Lung (tissue), 12 donors: ENCODE results near the gene KLF6. TPM values are rescaled to one million over a fixed set of nuclear protein-coding genes. Genes with fewer than 3 reads are reported as not detected.

ENCODE experiments used
- ATAC-seq: fragments of 200-7000 bp; cut with Tn5 transposase; one replicate; pipeline ENCODE4 v1.9.1; 2020; ENCODE audit warnings: moderate number of reproducible peaks; ENCODE audit not compliant: insufficient read depth, low FRiP score
- DNase-seq, 3 donors: peaks; one replicate each; pipeline ENCODE4 v3.0.0-alpha.2; 2013 to 2017
- H3K27ac ChIP-seq, 2 donors: one replicate each; pipeline ENCODE4 v1.5.1; 2013; ENCODE audit warnings: mild to moderate bottlenecking in 2 of 2, moderate library complexity in 2 of 2, control low read depth in 1 of 2, inconsistent platforms in 1 of 2, low read depth in 1 of 2, low read length in 1 of 2
- H3K27me3 ChIP-seq, 3 donors: one replicate each; pipeline ENCODE4 v1.5.1; 2013; ENCODE audit warnings: low read length in 2 of 3; ENCODE audit not compliant: control insufficient read depth in 3 of 3, insufficient read depth in 3 of 3
- H3K36me3 ChIP-seq, 4 donors: one replicate each; pipeline ENCODE4 v1.5.1; 2013; ENCODE audit warnings: low read length in 4 of 4, mild to moderate bottlenecking in 1 of 4, moderate library complexity in 1 of 4; ENCODE audit not compliant: control insufficient read depth in 4 of 4, insufficient read depth in 4 of 4
- H3K4me1 ChIP-seq, 5 donors: one replicate each; pipeline ENCODE4 v1.5.1; 2013; ENCODE audit warnings: low read length in 5 of 5, mild to moderate bottlenecking in 2 of 5, moderate library complexity in 1 of 5; ENCODE audit not compliant: control insufficient read depth in 5 of 5, insufficient read depth in 5 of 5
- H3K4me3 ChIP-seq: one replicate; pipeline ENCODE4 v1.5.1; 2013; ENCODE audit warnings: mild to moderate bottlenecking, control low read depth, moderate library complexity
- H3K9ac ChIP-seq, 2 donors: one replicate each; pipeline ENCODE4 v1.5.1; 2013; ENCODE audit warnings: low read length in 2 of 2, control low read depth in 1 of 2; ENCODE audit not compliant: insufficient read depth in 1 of 2
- H3K9me3 ChIP-seq, 4 donors: one replicate each; pipeline ENCODE4 v1.5.1; 2013; ENCODE audit warnings: low read length in 3 of 4, mild to moderate bottlenecking in 1 of 4, moderate library complexity in 1 of 4; ENCODE audit not compliant: control insufficient read depth in 4 of 4, insufficient read depth in 3 of 4
- CTCF ChIP-seq: IDR thresholded peaks from 2 replicates; pipeline ENCODE4 v1.5.1; 2012; ENCODE audit warnings: mild to moderate bottlenecking; ENCODE audit errors: control extremely low read depth, extremely low read depth
- WGBS, 2 donors: extraction: QIAGEN DNeasy Blood & Tissue Kit; methylation state at CpG; one replicate each; pipeline ENCODE4 v1.1.7; 2013; 5-methylcytosine and 5-hydroxymethylcytosine counted together
- polyA plus RNA-seq, 2 donors: library from polyadenylated mRNA; stranded (reverse); fragments of 200-250 nt; gene quantifications; one replicate each; pipeline ENCODE4 v1.2.1, GENCODE V29; 2013
- total RNA-seq, 2 donors: library from RNA; depleted of rRNA in 1 of 2; stranded (reverse); fragments of >200 nt in 1 of 2; gene quantifications; one replicate each; pipeline ENCODE4 v1.2.1, GENCODE V29; 2014 to 2021
- donor health status: control.
- donor health status: control.
- donor health status: Bipolar disorder and iron deficiency.
- donor health status: healthy.
- donor health status: DM: yes; HTN: yes; CAD: no.

Gene KLF6
- total and polyA plus RNA-seq, 4 donors, result 45.6 to 264 (median 160) TPM

GRCh38 chr10:3783316-3783681 lies 1.7 kb downstream of the KLF6 start:
- H3K9ac ChIP-seq, result peak overlapping the region; percentile 96 to 100
- no peak for ATAC-seq
- H3K9me3 ChIP-seq, result peaks cover 0 to 2% (median 0%) of the 10 kb centered on the region in 4 donors
- DNase-seq, result peak in 2 of 3 donors; percentile 87 to 91
- peaks cover 11 to 59% (median 14%) of the 10 kb centered on the region in 5 donors for H3K4me1 ChIP-seq
- WGBS, 2 donors, result 0 to 1% methylated on average over 12 of the region's 12 CpGs
- H3K36me3 ChIP-seq, result peaks cover 24 to 50% (median 32%) of the 10 kb centered on the region in 4 donors
- no peaks in the 10 kb centered on the region for H3K27me3 ChIP-seq
- no peak for TF ChIP-seq CTCF
- H3K27ac ChIP-seq, result peak overlapping the region; percentile 100
- peak overlapping the region; percentile 88 for H3K4me3 ChIP-seq

GRCh38 chr10:3782451-3783315 lies 2.3 kb downstream of the KLF6 start:
- Histone ChIP-seq H3K4me3 (peak overlapping the region; percentile 88), H3K36me3 (peaks cover 27 to 56% (median 33%) of the 10 kb centered on the region in 4 donors), H3K27ac (peak overlapping the region; percentile 100), H3K27me3 (no peaks in the 10 kb centered on the region), H3K9me3 (peaks cover 0 to 2% (median 0%) of the 10 kb centered on the region in 4 donors), H3K4me1 (peaks cover 12 to 63% (median 15%) of the 10 kb centered on the region in 5 donors), H3K9ac (peak overlapping the region; percentile 96 to 100)
- no peak for TF ChIP-seq CTCF
- ATAC-seq (peak; percentile 24), DNase-seq (peak; percentile 68 to 91 (median 90))
- WGBS, 2 donors, result 2 to 4% methylated on average over 13 of the region's 13 CpGs

GRCh38 chr10:3782146-3782450 lies 2.9 kb downstream of the KLF6 start:
- no peak for TF ChIP-seq CTCF
- Histone ChIP-seq H3K9ac (peak overlapping the region in 1 of 2 donors; percentile 100), H3K27ac (peak overlapping the region; percentile 100), H3K36me3 (peaks cover 30 to 60% (median 35%) of the 10 kb centered on the region in 4 donors), H3K4me3 (peak overlapping the region; percentile 88), H3K27me3 (no peaks in the 10 kb centered on the region), H3K4me1 (peaks cover 12 to 66% (median 19%) of the 10 kb centered on the region in 5 donors), H3K9me3 (peaks cover 0 to 2% (median 0%) of the 10 kb centered on the region in 4 donors)
- DNase-seq, result peak in 1 of 3 donors; percentile 28
- WGBS, 2 donors, result 19 to 47% methylated on average over 8 of the region's 8 CpGs
- ATAC-seq, result no peak
